Brain microvascular endothelial cell (primary cell): ENCODE results near the gene APCS.

Source experiments
- DNase-seq: peaks from one replicate; pipeline ENCODE4 v3.0.0-alpha.2; 2020
- H3K27ac ChIP-seq: fragments of 250-450 bp; sonication (Bioruptor Pico); 2 replicates; pipeline ENCODE4 v1.5.1; 2020; ENCODE audit warnings: mild to moderate bottlenecking, moderate library complexity
- H3K27me3 ChIP-seq: fragments of 250-450 bp; sonication (Bioruptor Pico); replicated peaks from 2 replicates; pipeline ENCODE4 v1.5.1; 2020; ENCODE audit warnings: mild to moderate bottlenecking
- H3K36me3 ChIP-seq: fragments of 250-450 bp; sonication (Bioruptor Pico); replicated peaks from 2 replicates; pipeline ENCODE4 v1.5.1; 2020; ENCODE audit warnings: mild to moderate bottlenecking
- H3K4me3 ChIP-seq: 2 replicates; pipeline ENCODE4 v1.5.1; 2011; ENCODE audit warnings: low read depth, mild to moderate bottlenecking, control low read depth, low read length, moderate library complexity
- in situ Hi-C: cut with HindIII; loops from 2 replicates; pipeline ENCODE4 v1.10.0; 2017; ENCODE audit warnings: low sequenced_read_pairs, low pct_ligation_motif_present
- TF ChIP-seq, protein P1 (sequence below): IDR thresholded peaks from 2 replicates; pipeline ENCODE4 v1.5.1; 2011; ENCODE audit warnings: low read depth, mild to moderate bottlenecking, moderate library complexity, low read length, control low read depth, inconsistent platforms; ENCODE audit errors: missing control alignments

Gene APCS, protein sequence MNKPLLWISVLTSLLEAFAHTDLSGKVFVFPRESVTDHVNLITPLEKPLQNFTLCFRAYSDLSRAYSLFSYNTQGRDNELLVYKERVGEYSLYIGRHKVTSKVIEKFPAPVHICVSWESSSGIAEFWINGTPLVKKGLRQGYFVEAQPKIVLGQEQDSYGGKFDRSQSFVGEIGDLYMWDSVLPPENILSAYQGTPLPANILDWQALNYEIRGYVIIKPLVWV

DNA sequence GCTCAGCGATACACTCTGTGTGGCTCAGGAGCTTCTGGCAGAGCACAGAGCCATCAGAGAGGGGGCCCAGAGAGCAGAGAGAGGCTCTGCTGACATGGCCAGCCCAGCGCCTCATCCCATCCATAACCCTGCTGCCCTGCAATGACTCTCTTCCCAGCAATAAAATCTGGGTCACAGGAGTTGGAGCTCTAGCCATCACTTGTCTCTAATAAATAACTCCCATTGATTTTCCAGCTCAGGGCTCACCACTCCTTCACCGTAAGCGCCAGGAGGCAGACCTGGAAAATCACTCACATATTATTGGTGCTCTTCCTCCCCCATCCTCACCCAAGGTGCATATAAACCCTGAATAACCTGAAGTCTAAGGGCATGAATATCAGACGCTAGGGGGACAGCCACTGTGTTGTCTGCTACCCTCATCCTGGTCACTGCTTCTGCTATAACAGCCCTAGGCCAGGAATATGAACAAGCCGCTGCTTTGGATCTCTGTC lies at the start of gene APCS:
APCS (plus strand) TSS at position 366 of the 491 bp plus-strand sequence; CDS start at position 462, 96 bp downstream.
- TF ChIP-seq, protein P1, sequence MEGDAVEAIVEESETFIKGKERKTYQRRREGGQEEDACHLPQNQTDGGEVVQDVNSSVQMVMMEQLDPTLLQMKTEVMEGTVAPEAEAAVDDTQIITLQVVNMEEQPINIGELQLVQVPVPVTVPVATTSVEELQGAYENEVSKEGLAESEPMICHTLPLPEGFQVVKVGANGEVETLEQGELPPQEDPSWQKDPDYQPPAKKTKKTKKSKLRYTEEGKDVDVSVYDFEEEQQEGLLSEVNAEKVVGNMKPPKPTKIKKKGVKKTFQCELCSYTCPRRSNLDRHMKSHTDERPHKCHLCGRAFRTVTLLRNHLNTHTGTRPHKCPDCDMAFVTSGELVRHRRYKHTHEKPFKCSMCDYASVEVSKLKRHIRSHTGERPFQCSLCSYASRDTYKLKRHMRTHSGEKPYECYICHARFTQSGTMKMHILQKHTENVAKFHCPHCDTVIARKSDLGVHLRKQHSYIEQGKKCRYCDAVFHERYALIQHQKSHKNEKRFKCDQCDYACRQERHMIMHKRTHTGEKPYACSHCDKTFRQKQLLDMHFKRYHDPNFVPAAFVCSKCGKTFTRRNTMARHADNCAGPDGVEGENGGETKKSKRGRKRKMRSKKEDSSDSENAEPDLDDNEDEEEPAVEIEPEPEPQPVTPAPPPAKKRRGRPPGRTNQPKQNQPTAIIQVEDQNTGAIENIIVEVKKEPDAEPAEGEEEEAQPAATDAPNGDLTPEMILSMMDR: no peak
- no peak within 1 kb of the TSS for H3K4me3 ChIP-seq
- in situ Hi-C loops: no loop called here

DNA sequence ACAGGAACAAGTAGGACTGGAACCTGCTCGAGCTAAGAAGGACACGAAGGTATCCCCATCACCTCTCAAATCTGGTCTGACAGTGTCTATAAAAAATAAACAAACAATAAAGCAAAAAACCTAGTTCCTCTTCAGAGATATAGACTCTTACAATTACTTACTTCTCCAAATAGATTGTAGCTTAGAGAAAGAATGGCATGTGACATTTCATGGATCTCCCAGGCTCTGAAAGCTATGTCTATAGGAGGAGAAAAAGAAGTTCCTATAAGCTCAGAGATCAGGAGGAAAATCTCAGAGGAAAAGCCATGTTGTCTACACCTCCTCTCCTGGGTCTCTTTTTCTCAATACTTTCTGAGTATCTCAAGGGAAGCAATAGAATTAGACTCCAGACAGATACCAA lies 39.5 kb upstream of the APCS start:
- Histone ChIP-seq H3K36me3 (no peaks in the 10 kb centered on the region), H3K27ac (no peak overlapping the region), H3K4me3 (no peak overlapping the region), H3K27me3 (no peaks in the 10 kb centered on the region)
- TF ChIP-seq, protein P1: no peak
- DNase-seq: no peak
- in situ Hi-C loops: no loop called here

More for the DNA sequence above, at the start of gene APCS:
- Histone ChIP-seq H3K36me3 (no peaks in the 10 kb centered on the region), H3K27me3 (no peaks in the 10 kb centered on the region), H3K27ac (no peak within 1 kb of the TSS)
- no peak for DNase-seq

DNA sequence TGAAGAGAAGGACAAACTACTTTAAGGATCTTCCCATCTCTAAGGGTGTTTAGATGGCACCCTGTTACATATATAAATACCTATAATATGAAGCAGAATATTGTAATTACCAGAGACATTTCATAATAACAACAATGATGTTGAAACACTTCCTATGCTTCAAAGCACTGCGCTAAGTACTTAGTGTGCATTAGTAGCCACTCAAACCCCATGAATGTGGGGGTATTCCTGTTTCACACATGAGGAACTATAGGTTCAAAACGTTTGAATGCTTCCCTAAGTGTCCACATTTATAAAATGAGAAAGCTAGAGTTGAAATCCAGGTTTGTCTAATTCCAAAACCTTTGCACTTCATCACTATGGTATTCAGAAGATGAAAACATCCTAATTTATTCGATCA lies 33.4 kb upstream of the APCS start:
- no peaks in the 10 kb centered on the region for H3K36me3 ChIP-seq
- TF ChIP-seq, protein P1: no peak
- H3K27ac ChIP-seq: no peak overlapping the region
- no peaks in the 10 kb centered on the region for H3K27me3 ChIP-seq
- in situ Hi-C loops: no loop called here
- DNase-seq: no peak
- no peak overlapping the region for H3K4me3 ChIP-seq

DNA sequence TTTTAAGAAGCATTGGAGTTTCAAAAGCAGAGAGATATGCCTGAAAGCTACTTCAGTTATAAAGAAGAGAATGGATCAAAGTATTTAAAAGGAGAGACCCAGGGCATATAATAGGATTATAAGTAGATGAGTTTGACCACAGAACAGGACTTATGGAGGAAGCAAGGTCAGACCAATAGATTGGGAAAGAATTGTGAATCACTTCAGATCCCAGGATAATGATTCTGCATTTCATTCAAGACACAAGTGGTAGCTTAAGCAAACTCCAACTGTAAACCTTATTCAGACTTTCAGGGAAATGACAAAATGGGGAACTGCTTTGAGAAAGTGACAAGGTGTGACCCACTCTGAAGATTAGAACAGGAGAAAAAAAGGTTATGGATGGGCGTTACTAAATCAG lies 32.9 kb upstream of the APCS start:
- DNase-seq: no peak
- Histone ChIP-seq H3K4me3 (no peak overlapping the region), H3K36me3 (no peaks in the 10 kb centered on the region), H3K27me3 (no peaks in the 10 kb centered on the region), H3K27ac (no peak overlapping the region)
- in situ Hi-C loops: no loop called here
- TF ChIP-seq, protein P1: no peak

DNA sequence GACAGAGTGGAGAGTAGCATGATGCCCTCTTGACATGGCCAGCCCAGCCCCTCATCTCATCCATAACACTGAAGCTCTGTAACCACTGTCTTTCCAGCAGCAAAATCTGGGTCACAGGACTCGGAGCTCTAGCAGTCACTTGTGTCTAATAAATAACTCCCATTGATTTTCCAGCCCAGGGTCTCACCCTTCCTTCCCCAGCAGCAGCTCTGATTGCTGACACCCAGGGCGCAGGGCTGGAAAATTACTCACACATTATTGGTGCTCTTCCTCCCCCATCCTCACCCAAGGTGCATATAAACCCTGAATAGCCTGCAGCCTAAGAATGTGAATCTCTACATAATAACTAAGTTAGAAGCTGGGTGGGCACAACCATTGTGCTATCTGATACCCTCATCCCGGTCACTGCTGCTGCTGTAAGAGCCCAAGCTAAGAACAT lies 30.7 kb upstream of the APCS start:
- no peak overlapping the region for H3K27ac ChIP-seq
- no peaks in the 10 kb centered on the region for H3K27me3 ChIP-seq
- no peaks in the 10 kb centered on the region for H3K36me3 ChIP-seq
- DNase-seq: no peak
- TF ChIP-seq, protein P1: no peak
- H3K4me3 ChIP-seq: no peak overlapping the region
- in situ Hi-C loops: no loop called here

DNA sequence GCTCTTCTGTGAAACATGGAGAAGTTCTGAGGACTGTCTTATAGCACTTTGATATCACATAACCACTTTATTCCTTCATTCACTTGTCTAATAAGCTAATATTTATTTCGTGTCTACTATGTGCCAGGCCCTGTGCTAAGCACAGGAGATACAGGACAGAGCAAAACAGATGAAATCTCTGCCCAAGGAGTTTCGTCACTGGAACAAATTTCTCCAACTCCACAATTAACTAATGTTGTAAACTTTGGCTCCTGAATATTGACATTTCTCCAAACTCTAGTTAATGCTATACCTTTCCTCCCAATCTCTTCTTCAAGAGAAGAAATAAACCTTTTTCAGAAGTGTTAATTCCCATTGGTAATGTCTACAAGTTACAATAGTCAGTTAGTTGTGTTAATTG lies 27.0 kb upstream of the APCS start:
- in situ Hi-C loops: no loop called here
- no peaks in the 10 kb centered on the region for H3K36me3 ChIP-seq
- H3K27me3 ChIP-seq: no peaks in the 10 kb centered on the region
- H3K4me3 ChIP-seq: no peak overlapping the region
- TF ChIP-seq, protein P1: no peak
- H3K27ac ChIP-seq: no peak overlapping the region
- no peak for DNase-seq
